Ishikawa (cell line): ENCODE results near the gene TUB.

ENCODE experiments used
- CEBPB ChIP-seq: IDR thresholded peaks from 2 replicates; pipeline ENCODE4 v1.6.1; 2012
- CREB1 ChIP-seq: IDR thresholded peaks from 2 replicates; pipeline ENCODE4 v1.6.1; 2012; ENCODE audit warnings: low read depth
- EP300 ChIP-seq: IDR thresholded peaks from 2 replicates; pipeline ENCODE4 v1.6.1; 2012; ENCODE audit warnings: borderline replicate concordance
- FOXM1 ChIP-seq: IDR thresholded peaks from 2 replicates; pipeline ENCODE4 v1.6.1; 2012; ENCODE audit warnings: low read depth, borderline replicate concordance
- NFIC ChIP-seq: IDR thresholded peaks from 2 replicates; pipeline ENCODE4 v1.6.1; 2012
- RAD21 ChIP-seq: IDR thresholded peaks from 2 replicates; pipeline ENCODE4 v1.6.1; 2012; ENCODE audit warnings: low read depth
- REST ChIP-seq: IDR thresholded peaks from 2 replicates; pipeline ENCODE4 v1.6.1; 2012; ENCODE audit warnings: low read depth, mild to moderate bottlenecking
- TAF1 ChIP-seq: IDR thresholded peaks from 2 replicates; pipeline ENCODE4 v1.6.1; 2012; ENCODE audit warnings: low read depth, mild to moderate bottlenecking
- TCF12 ChIP-seq: IDR thresholded peaks from 2 replicates; pipeline ENCODE4 v1.6.1; 2012; ENCODE audit warnings: low read depth
- TEAD4 ChIP-seq: IDR thresholded peaks from 2 replicates; pipeline ENCODE4 v1.6.1; 2012
- YY1 ChIP-seq: IDR thresholded peaks from 2 replicates; pipeline ENCODE4 v1.6.1; 2012; ENCODE audit warnings: low read depth
- ZBTB7A ChIP-seq: IDR thresholded peaks from 2 replicates; pipeline ENCODE4 v1.6.1; 2012; ENCODE audit warnings: low read depth

DNA sequence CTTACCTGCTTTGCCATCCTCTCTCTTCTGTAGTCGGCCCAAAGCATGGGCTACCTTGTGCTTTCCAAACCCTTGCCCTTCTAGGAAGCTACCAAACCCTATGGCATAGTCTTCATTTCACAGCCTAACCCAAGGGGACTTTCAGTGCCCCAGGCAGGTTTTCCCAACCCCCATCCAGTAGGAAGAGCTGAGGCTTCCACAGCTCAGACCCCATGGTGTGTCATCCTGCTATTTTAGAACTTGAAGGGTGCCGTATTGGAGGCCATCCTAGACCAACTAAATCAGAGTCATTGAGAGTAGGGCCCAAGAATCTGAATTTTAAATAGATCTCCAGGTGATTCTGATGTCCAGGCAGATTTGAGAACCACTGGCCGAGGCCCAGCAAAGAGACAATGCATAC is 31.9 kb upstream of the TUB start:
- no peak for TF ChIP-seq REST
- no peak for TF ChIP-seq EP300
- TF ChIP-seq CEBPB = no peak
- no peak for TF ChIP-seq YY1
- no peak for TF ChIP-seq CREB1
- TF ChIP-seq RAD21 = no peak
- TF ChIP-seq TAF1 = no peak
- no peak for TF ChIP-seq NFIC
- TF ChIP-seq TCF12 = no peak
- no peak for TF ChIP-seq FOXM1
- no peak for TF ChIP-seq ZBTB7A
- no peak for TF ChIP-seq TEAD4
